Embryonic facial prominence (tissue), 1 donor: Measurements from ENCODE around the gene SMNDC1.
"Not testable (repeated sequence)": the region's sequence is repeated elsewhere in the genome, so short reads cannot be mapped to it uniquely, and the experiment has no call there.

ENCODE experiments used
- DNase-seq: peaks from one replicate; pipeline ENCODE4 v3.0.0-alpha.2; 2016; ENCODE audit errors: extremely low spot score

Gene SMNDC1

GRCh38 chr10:110284262-110284661 is 20.5 kb downstream of the SMNDC1 start:
- no peak for DNase-seq

DNA sequence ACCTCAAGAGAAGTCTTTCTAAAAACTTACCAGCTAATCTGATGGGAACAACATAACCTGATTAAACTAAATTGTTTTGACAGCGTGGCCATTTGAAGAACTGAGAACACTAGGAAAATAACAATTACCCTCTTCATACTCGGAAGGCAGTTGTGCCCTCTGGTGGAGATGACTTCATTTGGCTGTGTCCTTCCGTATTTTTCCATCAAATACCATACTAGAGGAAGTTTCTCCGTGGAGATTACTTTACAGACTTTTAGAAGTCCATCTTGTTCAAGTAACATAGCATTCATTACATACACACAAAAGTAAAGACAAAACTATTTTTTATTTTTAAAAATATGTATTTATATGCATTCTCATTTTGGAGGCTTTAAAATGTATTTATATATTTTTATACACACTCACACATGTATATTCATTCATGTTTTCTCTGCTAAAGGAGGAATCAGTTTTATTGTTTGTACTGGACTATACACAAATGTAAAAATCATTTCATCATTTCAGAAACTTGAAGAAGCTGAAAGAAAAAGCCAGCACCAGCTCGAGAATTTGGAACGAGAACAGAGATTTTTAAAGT is 25.2 kb downstream of the SMNDC1 start:
- peak; percentile 34 for DNase-seq

GRCh38 chr10:110278562-110279406 is 25.9 kb downstream of the SMNDC1 start:
- DNase-seq: no peak

GRCh38 chr10:110277591-110277990 is 27.1 kb downstream of the SMNDC1 start:
- DNase-seq: no peak

DNA sequence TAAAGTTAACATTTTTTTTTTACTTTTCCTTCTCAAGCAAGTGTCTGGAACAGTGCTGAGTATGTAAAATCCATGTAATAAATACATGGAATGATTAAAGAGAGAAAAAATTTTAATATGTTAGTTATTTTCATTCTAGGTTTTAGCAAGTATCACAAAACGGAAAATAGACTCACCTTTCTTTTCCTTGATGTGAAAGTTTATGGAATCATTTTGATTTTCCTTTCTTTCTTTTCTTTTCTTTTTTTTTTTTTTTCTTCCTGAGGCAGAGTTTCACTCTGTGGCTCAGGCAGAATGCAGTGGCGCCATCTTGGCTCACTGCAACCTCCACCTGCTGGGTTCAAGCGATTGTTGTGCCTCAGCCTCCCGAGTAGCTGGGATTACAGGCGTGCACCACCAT is 28.1 kb downstream of the SMNDC1 start:
- DNase-seq: no peak

GRCh38 chr10:110275128-110275729 is 29.5 kb downstream of the SMNDC1 start:
- DNase-seq: no peak

- no peak for DNase-seq
These were observed 30.1 kb downstream of the SMNDC1 start for GRCh38 chr10:110274647-110275046.

- no peak for DNase-seq
These were observed 30.6 kb downstream of the SMNDC1 start for GRCh38 chr10:110274072-110274627.

- DNase-seq: no peak
These were observed 31.2 kb downstream of the SMNDC1 start for GRCh38 chr10:110273474-110273873.

DNA sequence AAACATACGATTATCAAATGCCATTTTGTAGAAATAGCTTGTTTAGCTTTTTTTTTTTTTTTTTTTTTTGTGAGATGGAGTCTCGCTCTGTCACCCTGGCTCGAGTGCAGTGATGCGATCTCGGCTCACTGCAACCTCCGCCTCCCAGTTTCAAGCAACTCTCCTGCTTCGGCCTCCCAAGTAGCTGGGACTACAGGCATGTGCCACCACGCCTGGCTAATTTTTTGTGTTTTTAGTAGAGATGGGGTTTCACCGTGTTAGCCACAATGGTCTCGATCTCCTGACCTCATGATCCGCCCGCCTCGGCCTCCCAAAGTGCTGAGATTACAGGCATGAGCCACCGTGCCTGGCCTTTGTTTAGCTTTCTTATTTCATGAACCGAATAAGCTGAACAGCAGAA is 31.7 kb downstream of the SMNDC1 start:
- not testable (repeated sequence) for DNase-seq

- DNase-seq: no peak
These were observed 35.1 kb downstream of the SMNDC1 start for GRCh38 chr10:110269374-110270318.

- DNase-seq: no peak
These were observed 35.7 kb downstream of the SMNDC1 start for GRCh38 chr10:110268971-110269370.

DNA sequence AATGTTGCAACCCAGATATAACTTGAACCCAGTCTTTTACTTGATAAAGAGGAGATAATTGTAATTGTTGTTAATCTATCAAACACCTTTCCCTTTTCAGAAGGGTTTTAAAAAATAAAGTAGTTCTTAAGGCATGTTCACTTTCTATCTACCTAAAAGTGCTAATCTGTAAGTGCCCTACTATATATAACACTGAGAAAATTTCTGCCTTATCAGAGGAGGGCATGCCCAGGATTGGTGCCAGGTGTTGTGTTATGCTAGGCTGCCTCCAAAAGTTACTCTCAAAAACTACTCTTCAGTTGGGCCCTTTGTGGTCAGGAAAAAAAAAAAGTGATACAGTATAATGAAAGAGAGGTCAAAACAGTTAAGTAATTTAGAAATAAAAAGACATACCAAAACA is 36.3 kb downstream of the SMNDC1 start:
- no peak for DNase-seq

GRCh38 chr10:110267276-110267675 is 37.4 kb downstream of the SMNDC1 start:
- DNase-seq: no peak

GRCh38 chr10:110265573-110266193 is 39.0 kb downstream of the SMNDC1 start:
- DNase-seq: no peak

GRCh38 chr10:110263164-110263563 is 41.6 kb downstream of the SMNDC1 start:
- DNase-seq: no peak

GRCh38 chr10:110260746-110261477 is 43.8 kb downstream of the SMNDC1 start:
- DNase-seq: no peak

- no peak for DNase-seq
These were observed 45.4 kb downstream of the SMNDC1 start for GRCh38 chr10:110259317-110259716.

DNA sequence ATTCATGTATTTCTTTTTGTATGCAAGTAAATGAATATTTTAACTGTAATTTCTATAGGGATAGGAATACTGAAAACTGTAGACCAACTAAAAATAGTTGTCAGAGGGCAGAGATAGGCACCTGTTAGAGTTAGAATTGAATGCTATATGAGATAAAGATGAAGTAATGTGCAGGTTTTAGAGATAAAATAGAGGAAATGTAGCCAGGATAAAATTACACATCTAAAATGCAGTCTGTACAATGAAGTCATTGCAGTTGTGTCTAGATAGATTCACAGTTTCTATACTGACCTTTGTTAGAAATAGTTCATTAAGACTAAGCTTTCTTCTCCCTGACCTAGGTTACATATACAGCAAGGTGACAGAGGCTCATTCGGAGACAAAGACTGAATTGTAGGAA is 46.2 kb downstream of the SMNDC1 start:
- DNase-seq: no peak

DNA sequence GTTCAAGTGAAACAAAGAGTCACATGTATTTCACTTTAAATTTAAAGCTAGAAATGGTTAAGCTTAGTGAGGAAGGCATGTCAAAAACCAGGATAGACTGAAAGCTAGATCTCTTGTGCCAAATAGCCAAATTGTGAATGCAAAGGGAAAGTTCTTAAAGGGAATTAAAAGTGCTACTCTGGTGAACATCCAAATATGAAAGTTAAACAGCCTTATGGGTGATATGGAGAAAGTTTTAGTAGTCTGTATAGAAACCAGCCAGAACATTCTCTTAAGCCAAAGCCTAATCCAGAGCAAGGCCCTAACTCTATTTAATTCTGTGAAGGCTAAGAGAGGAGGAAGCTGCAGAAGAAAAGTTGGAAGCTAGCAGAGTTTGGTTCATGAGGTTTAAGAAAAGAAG is 50.3 kb downstream of the SMNDC1 start:
- no peak for DNase-seq
